ENCODE data around the gene NACA2.
"Not testable (repeated sequence)": the region's sequence is repeated elsewhere in the genome, so short reads cannot be mapped to it uniquely, and the experiment has no call there.

The NACA2 gene

DNA sequence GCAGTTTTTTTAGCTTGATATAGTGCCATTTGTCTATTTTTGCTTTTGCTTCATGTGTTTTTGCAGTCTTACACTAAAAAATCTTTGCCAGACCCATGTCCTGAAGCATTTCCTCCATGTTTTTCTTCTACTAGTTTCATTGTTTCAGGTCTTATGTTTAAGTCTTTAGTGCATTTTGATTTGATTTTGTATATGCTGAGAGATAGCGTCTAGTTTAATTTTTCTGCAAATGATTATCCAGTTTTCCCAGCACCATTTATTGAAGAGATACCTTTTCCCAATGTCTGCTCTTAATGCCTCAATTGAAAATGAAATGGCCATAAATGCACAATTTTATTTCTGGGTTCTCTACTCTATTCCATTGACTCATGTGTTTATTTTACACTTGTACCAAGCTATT lies 40.8 kb upstream of the NACA2 start:
- DNase-seq (ENCODE audit: low spot score) = no peak
- TF ChIP-seq, protein P1, sequence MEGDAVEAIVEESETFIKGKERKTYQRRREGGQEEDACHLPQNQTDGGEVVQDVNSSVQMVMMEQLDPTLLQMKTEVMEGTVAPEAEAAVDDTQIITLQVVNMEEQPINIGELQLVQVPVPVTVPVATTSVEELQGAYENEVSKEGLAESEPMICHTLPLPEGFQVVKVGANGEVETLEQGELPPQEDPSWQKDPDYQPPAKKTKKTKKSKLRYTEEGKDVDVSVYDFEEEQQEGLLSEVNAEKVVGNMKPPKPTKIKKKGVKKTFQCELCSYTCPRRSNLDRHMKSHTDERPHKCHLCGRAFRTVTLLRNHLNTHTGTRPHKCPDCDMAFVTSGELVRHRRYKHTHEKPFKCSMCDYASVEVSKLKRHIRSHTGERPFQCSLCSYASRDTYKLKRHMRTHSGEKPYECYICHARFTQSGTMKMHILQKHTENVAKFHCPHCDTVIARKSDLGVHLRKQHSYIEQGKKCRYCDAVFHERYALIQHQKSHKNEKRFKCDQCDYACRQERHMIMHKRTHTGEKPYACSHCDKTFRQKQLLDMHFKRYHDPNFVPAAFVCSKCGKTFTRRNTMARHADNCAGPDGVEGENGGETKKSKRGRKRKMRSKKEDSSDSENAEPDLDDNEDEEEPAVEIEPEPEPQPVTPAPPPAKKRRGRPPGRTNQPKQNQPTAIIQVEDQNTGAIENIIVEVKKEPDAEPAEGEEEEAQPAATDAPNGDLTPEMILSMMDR (IDR thresholded peaks at IDR 0.05; ENCODE audit: extremely low read depth, missing control alignments) = no peak

DNA sequence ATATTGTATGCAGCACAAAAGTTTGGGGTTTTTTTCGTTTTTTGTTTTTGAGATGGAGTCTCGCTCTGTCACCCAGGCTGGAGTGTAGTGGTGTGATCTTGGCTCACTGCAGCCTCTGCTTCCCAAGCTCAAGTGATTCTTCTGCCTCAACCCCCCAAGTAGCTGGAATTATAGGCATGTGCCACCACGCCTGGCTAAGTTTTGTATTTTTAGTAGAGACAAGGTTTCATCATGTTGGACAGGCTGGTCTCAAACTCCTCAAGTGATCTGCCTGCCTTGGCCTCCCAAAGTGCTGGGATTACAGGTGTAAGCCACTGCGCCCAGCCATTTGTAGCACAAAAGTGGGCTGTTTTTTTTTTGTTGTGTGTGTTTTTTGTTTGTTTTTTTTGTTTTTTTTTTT lies 37.1 kb upstream of the NACA2 start:
- DNase-seq (ENCODE audit: low spot score) = not testable (repeated sequence)

DNA sequence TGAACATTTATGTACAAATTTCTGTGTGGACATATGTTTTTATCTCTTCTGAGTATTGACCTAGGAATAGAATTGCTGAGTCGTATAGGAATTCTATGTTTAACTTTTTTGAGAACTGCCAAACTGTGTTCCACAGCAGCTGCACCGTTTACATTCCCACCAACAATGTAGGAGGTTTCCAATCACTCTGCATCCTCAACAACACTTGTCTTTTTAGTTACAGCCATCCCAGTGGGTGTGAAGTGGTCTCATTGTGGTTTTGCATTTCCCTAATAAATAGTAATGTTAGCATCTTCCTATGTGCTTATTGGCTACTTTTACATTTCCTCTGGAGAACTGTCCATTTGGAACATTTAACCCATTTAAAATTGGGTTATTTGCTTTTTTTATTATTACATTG lies 36.6 kb upstream of the NACA2 start:
- TF ChIP-seq, protein P1 (IDR thresholded peaks at IDR 0.05; ENCODE audit: extremely low read depth, missing control alignments) = no peak
- no peak for DNase-seq (ENCODE audit: low spot score)

DNA sequence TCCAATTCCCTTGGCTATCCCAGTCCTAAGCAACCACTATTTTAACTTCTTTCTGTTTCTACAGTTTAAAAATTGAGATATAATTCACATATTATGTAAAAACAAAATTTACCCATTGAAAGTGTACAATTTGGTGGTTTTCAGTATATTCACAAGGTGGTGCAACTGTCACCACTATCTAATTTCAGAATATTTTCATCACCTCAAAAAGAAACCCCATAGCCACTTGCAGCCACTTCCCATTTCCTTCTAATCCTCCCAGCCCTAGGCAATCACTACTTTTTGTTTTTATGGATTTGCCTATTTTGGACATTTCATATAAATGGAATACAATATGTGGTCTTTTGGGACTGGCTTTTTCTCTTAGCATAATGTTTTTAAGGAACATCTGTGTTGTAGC lies 36.1 kb upstream of the NACA2 start:
- DNase-seq (ENCODE audit: low spot score) = no peak
- TF ChIP-seq, protein P1 (IDR thresholded peaks at IDR 0.05; ENCODE audit: extremely low read depth, missing control alignments) = no peak

DNA sequence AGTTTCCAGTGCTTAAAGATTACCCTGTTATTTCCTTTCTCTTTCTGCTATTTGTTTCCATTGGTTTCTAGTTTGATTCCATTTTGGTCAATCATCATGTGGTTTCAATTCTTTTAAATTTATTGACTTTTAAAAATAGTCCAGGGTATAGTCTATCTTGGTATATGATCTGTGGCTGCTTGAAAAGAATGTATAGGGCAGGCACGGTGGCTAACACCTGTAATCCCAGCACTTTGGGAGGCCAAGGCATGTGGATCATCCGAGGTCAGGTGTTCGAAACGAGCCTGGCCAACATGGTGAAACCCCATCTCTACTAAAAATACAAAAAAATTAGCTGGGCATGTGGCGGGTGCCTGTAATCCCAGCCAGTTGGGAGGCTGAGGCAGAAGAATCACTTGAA lies 34.5 kb upstream of the NACA2 start:
- TF ChIP-seq, protein P1 (IDR thresholded peaks at IDR 0.05; ENCODE audit: extremely low read depth, missing control alignments) = no peak
- DNase-seq (ENCODE audit: low spot score) = no peak

DNA sequence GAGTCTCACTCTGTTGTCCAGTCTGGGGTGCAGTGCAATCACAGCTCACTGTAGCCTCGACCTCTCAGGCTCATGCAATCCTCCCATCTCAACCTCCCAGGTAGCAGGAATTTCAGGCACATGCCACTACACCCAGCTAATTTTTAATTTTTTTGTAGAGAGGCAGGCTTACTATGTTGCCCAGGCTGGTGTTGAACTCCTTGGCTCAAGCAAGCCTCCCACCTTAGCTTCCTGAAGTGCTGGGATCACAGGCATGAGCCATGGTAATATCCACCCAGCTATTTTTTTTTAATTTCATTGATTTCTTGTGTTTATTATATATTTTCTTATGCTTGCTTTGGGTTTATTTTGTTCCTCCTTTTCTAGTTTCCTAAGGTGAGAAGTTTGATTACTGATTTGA lies 33.9 kb upstream of the NACA2 start:
- no peak for DNase-seq (ENCODE audit: low spot score)
- TF ChIP-seq, protein P1 (IDR thresholded peaks at IDR 0.05; ENCODE audit: extremely low read depth, missing control alignments) = no peak

DNA sequence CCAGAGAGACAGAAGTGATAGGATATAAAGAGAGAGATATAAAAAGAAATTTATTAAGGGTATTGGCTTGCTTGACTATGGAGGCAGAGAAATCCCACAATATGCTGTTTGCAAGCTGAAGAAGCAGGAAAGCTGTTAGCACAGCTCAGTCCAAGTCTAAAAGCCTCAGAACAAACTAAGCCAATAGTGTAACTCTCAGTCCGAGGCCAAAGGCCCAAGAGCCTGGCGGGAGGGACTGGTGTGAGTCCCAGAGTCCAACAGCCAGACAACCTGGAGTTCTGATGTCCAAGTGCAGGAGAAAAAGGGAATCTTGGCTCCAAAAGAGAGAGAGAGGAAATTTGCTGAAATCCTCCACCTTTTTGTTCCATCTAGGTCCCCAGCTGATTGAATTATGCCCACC lies 30.3 kb upstream of the NACA2 start:
- TF ChIP-seq, protein P1 (IDR thresholded peaks at IDR 0.05; ENCODE audit: extremely low read depth, missing control alignments) = no peak

DNA sequence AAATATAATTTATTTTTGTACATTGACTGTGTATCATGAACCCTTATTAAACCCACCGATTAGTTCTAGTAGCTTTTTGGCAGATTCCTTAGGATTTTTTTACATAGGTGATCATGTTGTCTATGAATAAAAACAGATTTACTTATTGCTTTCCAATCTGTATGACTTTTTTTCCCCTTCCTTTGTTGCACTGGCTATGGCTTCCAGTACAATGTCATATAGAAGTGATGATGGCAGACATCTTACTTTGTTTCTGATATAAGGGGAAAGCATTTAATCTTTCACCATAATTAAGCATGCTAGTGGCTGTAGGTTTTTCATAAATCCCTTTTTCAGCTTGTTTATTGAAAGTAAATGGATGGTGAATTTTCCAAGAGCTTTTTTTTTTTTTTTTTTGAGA lies 28.9 kb upstream of the NACA2 start:
- TF ChIP-seq, protein P1 (IDR thresholded peaks at IDR 0.05; ENCODE audit: extremely low read depth, missing control alignments) = no peak
- DNase-seq (ENCODE audit: low spot score) = no peak

More for the DNA sequence above, 30.3 kb upstream of the NACA2 start:
- DNase-seq (ENCODE audit: low spot score) = no peak

All from GM20000 (cell line).